HepG2 (cell line): ENCODE measurements around the gene GRK5. TPM values are rescaled to one million over a fixed set of nuclear protein-coding genes. Genes with fewer than 3 reads are reported as not detected.

Experiments used
- ETV6 ChIP-seq: sonication (generic); formaldehyde crosslinking; conservative IDR thresholded peaks from 2 replicates; pipeline ENCODE4 v1.4.0; 2020; ENCODE audit warnings: missing genetic modification reagents
- GABPB1 ChIP-seq: IDR thresholded peaks from 2 replicates; pipeline ENCODE4 v1.6.1; 2016; ENCODE audit warnings: mild to moderate bottlenecking, missing genetic modification reagents, moderate library complexity, missing compliant biosample characterization
- HMG20A ChIP-seq: IDR thresholded peaks from 2 replicates; pipeline ENCODE4 v1.6.1; 2016; ENCODE audit warnings: borderline replicate concordance
- NR2F6 ChIP-seq, 2 experiments: IDR thresholded peaks; 2 replicates each; pipeline ENCODE4 v1.6.1; 2016; ENCODE audit warnings: antibody characterized with exemption in 1 of 2, mild to moderate bottlenecking in 1 of 2
- SOX6 ChIP-seq, 2 experiments: fragments of 450-650 bp in 1 of 2; sonication (generic) in 1 of 2; formaldehyde crosslinking in 1 of 2; IDR thresholded peaks; 2 replicates each; pipeline versions ENCODE4 v1.4.0 to v1.6.1; 2017 to 2020; ENCODE audit warnings: antibody characterized with exemption in 1 of 2, mild to moderate bottlenecking in 1 of 2, missing genetic modification reagents in 1 of 2
- TAF15 ChIP-seq: fragments of 200-400 bp; formaldehyde crosslinking; IDR thresholded peaks from one replicate; pipeline ENCODE4 v1.6.1; 2018; ENCODE audit warnings: mild to moderate bottlenecking, low read depth, low read length; ENCODE audit not compliant: poor library complexity, severe bottlenecking
- TCF7L2 ChIP-seq: IDR thresholded peaks from 2 replicates; pipeline ENCODE4 v1.6.1; 2011; ENCODE audit warnings: mild to moderate bottlenecking, low read depth, low read length, moderate library complexity
- ZNF331 ChIP-seq: sonication (generic); formaldehyde crosslinking; IDR thresholded peaks from 2 replicates; pipeline ENCODE4 v1.4.0; 2020; ENCODE audit warnings: missing genetic modification reagents
- ZNF629 ChIP-seq: sonication (generic); formaldehyde crosslinking; conservative IDR thresholded peaks from 2 replicates; pipeline ENCODE4 v1.5.0; 2020; ENCODE audit warnings: missing genetic modification reagents
- ZNF749 ChIP-seq: sonication (generic); formaldehyde crosslinking; IDR thresholded peaks from 2 replicates; pipeline ENCODE4 v1.8.0; 2022; ENCODE audit warnings: mild to moderate bottlenecking, missing genetic modification reagents, moderate library complexity, borderline replicate concordance
- polyA plus RNA-seq, 8 experiments: library from polyadenylated mRNA; depleted of rRNA in 3 of 8; stranded (reverse) in 7 of 8; unstranded in 1 of 8; fragments of >200 nt; fragmentation: Illumina TruSeq in 4 of 8; extraction: Trizol in 4 of 8; gene quantifications; 2 replicates each; pipeline versions ENCODE4 v1.2.1 to v1.2.3, GENCODE V29; 2011 to 2016; ENCODE audit warnings: low read depth in 4 of 8, missing spikeins in 1 of 8, mixed read lengths in 1 of 8; ENCODE audit not compliant: insufficient read depth in 1 of 8
- total RNA-seq, 5 experiments: library from RNA; depleted of rRNA; stranded (reverse); fragments of >200 nt; fragmentation: Illumina TruSeq; extraction: Trizol; gene quantifications; 2 replicates each; pipeline ENCODE4 v1.2.3, GENCODE V29; 2016; ENCODE audit warnings: low read depth in 1 of 5
- TF ChIP-seq, protein P1 (sequence below): sonication (generic); formaldehyde crosslinking; IDR thresholded peaks from 2 replicates; pipeline ENCODE4 v1.4.0; 2020; ENCODE audit warnings: missing genetic modification reagents, borderline replicate concordance
- TF ChIP-seq, protein P2 (sequence below): sonication (generic); formaldehyde crosslinking; IDR thresholded peaks from 2 replicates; pipeline ENCODE4 v1.4.0; 2020; ENCODE audit warnings: missing genetic modification reagents
- TF ChIP-seq, protein P3 (sequence below): sonication (generic); formaldehyde crosslinking; IDR thresholded peaks from 2 replicates; pipeline ENCODE4 v1.5.0; 2020; ENCODE audit warnings: mild to moderate bottlenecking, missing genetic modification reagents, borderline replicate concordance

GRK5 gene
- total and polyA plus RNA-seq, 2 of the 13 experiments (the other 11 are each of a cell fraction or from before 2014, with no cell fraction given): 10.4 to 12.6 TPM

- TF ChIP-seq, protein P1, sequence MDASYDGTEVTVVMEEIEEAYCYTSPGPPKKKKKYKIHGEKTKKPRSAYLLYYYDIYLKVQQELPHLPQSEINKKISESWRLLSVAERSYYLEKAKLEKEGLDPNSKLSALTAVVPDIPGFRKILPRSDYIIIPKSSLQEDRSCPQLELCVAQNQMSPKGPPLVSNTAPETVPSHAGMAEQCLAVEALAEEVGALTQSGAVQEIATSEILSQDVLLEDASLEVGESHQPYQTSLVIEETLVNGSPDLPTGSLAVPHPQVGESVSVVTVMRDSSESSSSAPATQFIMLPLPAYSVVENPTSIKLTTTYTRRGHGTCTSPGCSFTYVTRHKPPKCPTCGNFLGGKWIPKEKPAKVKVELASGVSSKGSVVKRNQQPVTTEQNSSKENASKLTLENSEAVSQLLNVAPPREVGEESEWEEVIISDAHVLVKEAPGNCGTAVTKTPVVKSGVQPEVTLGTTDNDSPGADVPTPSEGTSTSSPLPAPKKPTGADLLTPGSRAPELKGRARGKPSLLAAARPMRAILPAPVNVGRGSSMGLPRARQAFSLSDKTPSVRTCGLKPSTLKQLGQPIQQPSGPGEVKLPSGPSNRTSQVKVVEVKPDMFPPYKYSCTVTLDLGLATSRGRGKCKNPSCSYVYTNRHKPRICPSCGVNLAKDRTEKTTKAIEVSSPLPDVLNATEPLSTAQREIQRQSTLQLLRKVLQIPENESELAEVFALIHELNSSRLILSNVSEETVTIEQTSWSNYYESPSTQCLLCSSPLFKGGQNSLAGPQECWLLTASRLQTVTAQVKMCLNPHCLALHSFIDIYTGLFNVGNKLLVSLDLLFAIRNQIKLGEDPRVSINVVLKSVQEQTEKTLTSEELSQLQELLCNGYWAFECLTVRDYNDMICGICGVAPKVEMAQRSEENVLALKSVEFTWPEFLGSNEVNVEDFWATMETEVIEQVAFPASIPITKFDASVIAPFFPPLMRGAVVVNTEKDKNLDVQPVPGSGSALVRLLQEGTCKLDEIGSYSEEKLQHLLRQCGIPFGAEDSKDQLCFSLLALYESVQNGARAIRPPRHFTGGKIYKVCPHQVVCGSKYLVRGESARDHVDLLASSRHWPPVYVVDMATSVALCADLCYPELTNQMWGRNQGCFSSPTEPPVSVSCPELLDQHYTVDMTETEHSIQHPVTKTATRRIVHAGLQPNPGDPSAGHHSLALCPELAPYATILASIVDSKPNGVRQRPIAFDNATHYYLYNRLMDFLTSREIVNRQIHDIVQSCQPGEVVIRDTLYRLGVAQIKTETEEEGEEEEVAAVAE (CRISPR knock-in tag): peak; percentile 72; the same call in 1 of the 2 replicates
- no peak for TF ChIP-seq ZNF629 (CRISPR knock-in tag)
- TF ChIP-seq HMG20A (CRISPR knock-in tag): 0 out of 2 replicates have a peak, but pooled peaks have one; percentile 25
- peak; percentile 72; the same call in 1 of the 2 replicates for TF ChIP-seq ZNF331 (CRISPR knock-in tag)
- TF ChIP-seq TAF15: no peak
- no peak for TF ChIP-seq TCF7L2
- TF ChIP-seq, protein P2, sequence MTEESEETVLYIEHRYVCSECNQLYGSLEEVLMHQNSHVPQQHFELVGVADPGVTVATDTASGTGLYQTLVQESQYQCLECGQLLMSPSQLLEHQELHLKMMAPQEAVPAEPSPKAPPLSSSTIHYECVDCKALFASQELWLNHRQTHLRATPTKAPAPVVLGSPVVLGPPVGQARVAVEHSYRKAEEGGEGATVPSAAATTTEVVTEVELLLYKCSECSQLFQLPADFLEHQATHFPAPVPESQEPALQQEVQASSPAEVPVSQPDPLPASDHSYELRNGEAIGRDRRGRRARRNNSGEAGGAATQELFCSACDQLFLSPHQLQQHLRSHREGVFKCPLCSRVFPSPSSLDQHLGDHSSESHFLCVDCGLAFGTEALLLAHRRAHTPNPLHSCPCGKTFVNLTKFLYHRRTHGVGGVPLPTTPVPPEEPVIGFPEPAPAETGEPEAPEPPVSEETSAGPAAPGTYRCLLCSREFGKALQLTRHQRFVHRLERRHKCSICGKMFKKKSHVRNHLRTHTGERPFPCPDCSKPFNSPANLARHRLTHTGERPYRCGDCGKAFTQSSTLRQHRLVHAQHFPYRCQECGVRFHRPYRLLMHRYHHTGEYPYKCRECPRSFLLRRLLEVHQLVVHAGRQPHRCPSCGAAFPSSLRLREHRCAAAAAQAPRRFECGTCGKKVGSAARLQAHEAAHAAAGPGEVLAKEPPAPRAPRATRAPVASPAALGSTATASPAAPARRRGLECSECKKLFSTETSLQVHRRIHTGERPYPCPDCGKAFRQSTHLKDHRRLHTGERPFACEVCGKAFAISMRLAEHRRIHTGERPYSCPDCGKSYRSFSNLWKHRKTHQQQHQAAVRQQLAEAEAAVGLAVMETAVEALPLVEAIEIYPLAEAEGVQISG (CRISPR knock-in tag): no peak
- TF ChIP-seq GABPB1: no peak
- no peak for TF ChIP-seq ETV6
- no peak for TF ChIP-seq SOX6 (IDR thresholded peaks at IDR 0.05)
- TF ChIP-seq SOX6 (CRISPR knock-in tag; IDR thresholded peaks at IDR 0.05): peak; percentile 62
- TF ChIP-seq, protein P3, sequence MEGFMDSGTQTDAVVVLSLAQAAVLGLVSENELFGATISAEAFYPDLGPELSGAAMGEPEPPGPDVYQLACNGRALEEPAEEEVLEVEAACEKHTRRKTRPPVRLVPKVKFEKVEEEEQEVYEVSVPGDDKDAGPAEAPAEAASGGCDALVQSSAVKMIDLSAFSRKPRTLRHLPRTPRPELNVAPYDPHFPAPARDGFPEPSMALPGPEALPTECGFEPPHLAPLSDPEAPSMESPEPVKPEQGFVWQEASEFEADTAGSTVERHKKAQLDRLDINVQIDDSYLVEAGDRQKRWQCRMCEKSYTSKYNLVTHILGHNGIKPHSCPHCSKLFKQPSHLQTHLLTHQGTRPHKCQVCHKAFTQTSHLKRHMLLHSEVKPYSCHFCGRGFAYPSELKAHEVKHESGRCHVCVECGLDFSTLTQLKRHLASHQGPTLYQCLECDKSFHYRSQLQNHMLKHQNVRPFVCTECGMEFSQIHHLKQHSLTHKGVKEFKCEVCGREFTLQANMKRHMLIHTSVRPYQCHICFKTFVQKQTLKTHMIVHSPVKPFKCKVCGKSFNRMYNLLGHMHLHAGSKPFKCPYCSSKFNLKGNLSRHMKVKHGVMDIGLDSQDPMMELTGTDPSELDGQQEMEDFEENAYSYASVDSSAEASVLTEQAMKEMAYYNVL (CRISPR knock-in tag): no peak
- TF ChIP-seq ZNF749 (CRISPR knock-in tag): no peak
- no peak for TF ChIP-seq NR2F6 (IDR thresholded peaks at IDR 0.05)
- TF ChIP-seq NR2F6 (CRISPR knock-in tag; IDR thresholded peaks at IDR 0.05): peak; percentile 44
These were observed 154.8 kb downstream of the GRK5 start (continued) for GRCh38 chr10:119362122-119362521.
